ENCODE data around the gene RNF180. TPM values are rescaled to one million over a fixed set of nuclear protein-coding genes. Genes with fewer than 3 reads are reported as not detected.

The RNF180 gene
- total and polyA plus RNA-seq, 2 of the 13 experiments (the other 11 are each of a cell fraction or from before 2014, with no cell fraction given), result 0.20 TPM; not detected in 1

DNA sequence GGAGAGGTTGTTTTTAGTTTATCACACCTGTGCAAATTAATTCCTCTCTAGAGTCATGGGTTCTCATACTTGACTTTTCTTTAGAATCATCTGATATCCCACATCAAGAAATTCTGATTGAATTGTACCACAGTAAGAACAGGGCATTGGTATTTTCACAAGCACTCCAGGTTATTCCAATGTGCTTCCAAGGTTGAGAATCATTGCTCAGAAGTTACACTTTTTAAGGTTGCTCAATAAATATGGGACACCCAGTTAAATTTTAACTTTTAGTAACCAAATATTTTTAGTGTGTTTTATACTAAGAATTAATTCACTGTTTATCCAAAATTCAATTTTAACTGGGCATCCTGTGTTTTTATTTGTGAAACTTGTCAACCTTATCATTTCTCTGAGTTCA lies 2.5 kb upstream of the RNF180 start:
- DNase-seq (ENCODE audit: low spot score) (no peak), ATAC-seq (no peak), FAIRE-seq (no peak)
- in situ Hi-C loops (cut with HindIII; ENCODE audit: extremely low pct_ligation_motif_present, low pct_unique_long_range_greater_than_20kb), result no loop called here
- Histone ChIP-seq H3K4me1 (ENCODE audit: insufficient read depth, low read length) (peaks cover 7% of the 10 kb centered on the region), H3K27ac (ENCODE audit: extremely low read length, insufficient read depth, low read length) (no peak overlapping the region), H3K9ac (ENCODE audit: insufficient read depth, low read depth, low read length) (no peak overlapping the region), H4K20me1 (ENCODE audit: insufficient read depth, low read length) (no peaks in the 10 kb centered on the region), H3K79me2 (ENCODE audit: insufficient read depth, low read length) (no peaks in the 10 kb centered on the region), H2AFZ (ENCODE audit: low read length) (no peak overlapping the region), H3K4me3 (replicated peaks in 1 of 3; ENCODE audit: insufficient read depth in 1 of 3, low read depth in 2 of 3, low read length in 3 of 3) (no peak overlapping the region), H3K9me3 (ENCODE audit: low read length) (no peaks in the 10 kb centered on the region), H3K4me2 (ENCODE audit: low read depth, low read length) (no peak overlapping the region), H3K36me3 (replicated peaks in 1 of 2; ENCODE audit: control insufficient read depth in 1 of 2, insufficient read depth in 2 of 2, low read length in 2 of 2) (no peaks in the 10 kb centered on the region), H3K27me3 (ENCODE audit: control insufficient read depth in 1 of 2, insufficient read depth in 2 of 2, low read length in 2 of 2) (peaks cover 4 to 24% of the 10 kb centered on the region in 2 experiments)
- POLR2A ChIA-PET, result no interaction called here
- intact Hi-C loops (cut with micrococcal nuclease; ENCODE audit: unreplicated experiment), result no loop called here
- no TSS peak for BruUV-seq (replicated peaks)
- CTCF ChIA-PET (ENCODE audit: low intra/inter-chr PET ratio, low total read pairs), result no interaction called here
- no peak for TF ChIP-seq STAT6 (CRISPR knock-in tag; IDR thresholded peaks at IDR 0.05; ENCODE audit: borderline replicate concordance)
- TF ChIP-seq, protein P1, sequence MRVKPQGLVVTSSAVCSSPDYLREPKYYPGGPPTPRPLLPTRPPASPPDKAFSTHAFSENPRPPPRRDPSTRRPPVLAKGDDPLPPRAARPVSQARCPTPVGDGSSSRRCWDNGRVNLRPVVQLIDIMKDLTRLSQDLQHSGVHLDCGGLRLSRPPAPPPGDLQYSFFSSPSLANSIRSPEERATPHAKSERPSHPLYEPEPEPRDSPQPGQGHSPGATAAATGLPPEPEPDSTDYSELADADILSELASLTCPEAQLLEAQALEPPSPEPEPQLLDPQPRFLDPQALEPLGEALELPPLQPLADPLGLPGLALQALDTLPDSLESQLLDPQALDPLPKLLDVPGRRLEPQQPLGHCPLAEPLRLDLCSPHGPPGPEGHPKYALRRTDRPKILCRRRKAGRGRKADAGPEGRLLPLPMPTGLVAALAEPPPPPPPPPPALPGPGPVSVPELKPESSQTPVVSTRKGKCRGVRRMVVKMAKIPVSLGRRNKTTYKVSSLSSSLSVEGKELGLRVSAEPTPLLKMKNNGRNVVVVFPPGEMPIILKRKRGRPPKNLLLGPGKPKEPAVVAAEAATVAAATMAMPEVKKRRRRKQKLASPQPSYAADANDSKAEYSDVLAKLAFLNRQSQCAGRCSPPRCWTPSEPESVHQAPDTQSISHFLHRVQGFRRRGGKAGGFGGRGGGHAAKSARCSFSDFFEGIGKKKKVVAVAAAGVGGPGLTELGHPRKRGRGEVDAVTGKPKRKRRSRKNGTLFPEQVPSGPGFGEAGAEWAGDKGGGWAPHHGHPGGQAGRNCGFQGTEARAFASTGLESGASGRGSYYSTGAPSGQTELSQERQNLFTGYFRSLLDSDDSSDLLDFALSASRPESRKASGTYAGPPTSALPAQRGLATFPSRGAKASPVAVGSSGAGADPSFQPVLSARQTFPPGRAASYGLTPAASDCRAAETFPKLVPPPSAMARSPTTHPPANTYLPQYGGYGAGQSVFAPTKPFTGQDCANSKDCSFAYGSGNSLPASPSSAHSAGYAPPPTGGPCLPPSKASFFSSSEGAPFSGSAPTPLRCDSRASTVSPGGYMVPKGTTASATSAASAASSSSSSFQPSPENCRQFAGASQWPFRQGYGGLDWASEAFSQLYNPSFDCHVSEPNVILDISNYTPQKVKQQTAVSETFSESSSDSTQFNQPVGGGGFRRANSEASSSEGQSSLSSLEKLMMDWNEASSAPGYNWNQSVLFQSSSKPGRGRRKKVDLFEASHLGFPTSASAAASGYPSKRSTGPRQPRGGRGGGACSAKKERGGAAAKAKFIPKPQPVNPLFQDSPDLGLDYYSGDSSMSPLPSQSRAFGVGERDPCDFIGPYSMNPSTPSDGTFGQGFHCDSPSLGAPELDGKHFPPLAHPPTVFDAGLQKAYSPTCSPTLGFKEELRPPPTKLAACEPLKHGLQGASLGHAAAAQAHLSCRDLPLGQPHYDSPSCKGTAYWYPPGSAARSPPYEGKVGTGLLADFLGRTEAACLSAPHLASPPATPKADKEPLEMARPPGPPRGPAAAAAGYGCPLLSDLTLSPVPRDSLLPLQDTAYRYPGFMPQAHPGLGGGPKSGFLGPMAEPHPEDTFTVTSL (CRISPR knock-in tag; IDR thresholded peaks at IDR 0.05; ENCODE audit: borderline replicate concordance), result no peak
- no peak for TF ChIP-seq ZNF724P (CRISPR knock-in tag; IDR thresholded peaks at IDR 0.05; ENCODE audit: borderline replicate concordance)
- TF ChIP-seq HNF1A (IDR thresholded peaks at IDR 0.05; ENCODE audit: low read depth), result no peak
- TF ChIP-seq HNF1A (CRISPR knock-in tag; IDR thresholded peaks at IDR 0.05; ENCODE audit: borderline replicate concordance), result no peak
- TF ChIP-seq ZNF430 (CRISPR knock-in tag; IDR thresholded peaks at IDR 0.05), result no peak
- TF ChIP-seq ZNF800 (CRISPR knock-in tag; IDR thresholded peaks at IDR 0.05), result no peak
- TF ChIP-seq PAWR (CRISPR knock-in tag; IDR thresholded peaks at IDR 0.05; ENCODE audit: borderline replicate concordance), result no peak

Measured in HepG2 (cell line).